CD4-positive, alpha-beta T cell treated with Interferon gamma for 1 hour (primary cell): ENCODE data around the gene EPHB3.

ENCODE experiments used
- DNase-seq: peaks from one replicate; pipeline ENCODE4 v3.0.0-alpha.2; 2020

EPHB3 gene

DNA sequence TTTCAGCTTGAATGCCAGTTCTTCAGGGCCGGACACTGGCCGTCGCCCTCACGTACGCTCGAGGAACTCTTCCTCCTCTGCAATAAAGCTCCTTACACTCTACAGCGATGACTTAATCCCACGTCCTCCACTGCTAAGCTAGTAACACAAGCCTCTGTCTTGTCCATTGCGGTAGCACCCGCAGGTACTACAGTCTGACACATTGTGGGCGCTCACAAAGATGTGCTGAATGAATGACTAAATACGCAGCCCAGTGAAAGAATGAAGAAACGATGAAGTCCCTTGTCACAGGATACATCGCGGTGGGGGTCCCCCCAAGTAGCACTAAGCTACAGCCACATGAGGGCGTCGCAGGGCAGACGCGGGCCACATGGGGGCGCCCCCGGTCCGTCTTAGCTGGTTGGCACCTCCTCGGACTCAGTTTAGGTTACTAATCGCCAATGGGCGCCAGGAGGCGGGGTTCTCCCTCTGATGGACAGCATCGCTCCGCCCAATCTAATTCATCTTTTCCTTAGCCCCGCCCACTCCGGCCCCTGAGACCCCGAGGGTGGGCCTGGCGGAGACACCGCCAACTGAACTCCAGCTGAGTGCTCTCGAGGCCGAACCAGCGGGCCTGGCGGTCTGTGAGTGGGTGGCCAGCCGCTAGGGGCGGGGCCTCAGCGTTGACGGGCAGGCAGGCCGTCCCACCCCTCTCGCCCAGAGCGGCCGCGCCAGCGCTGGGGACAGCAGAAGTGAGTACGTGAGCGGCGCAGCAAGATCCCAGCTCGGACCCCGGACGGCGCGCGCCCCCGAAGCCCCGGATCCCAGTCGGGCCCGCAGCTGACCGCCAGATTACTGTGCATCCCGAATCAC is at the start of gene EPHB3:
TSS of gene EPHB3 (plus strand) at position 725 of the 852 bp plus-strand sequence. CDS start 451 bp downstream, outside the sequence.
- peak; percentile 94 for DNase-seq

DNA sequence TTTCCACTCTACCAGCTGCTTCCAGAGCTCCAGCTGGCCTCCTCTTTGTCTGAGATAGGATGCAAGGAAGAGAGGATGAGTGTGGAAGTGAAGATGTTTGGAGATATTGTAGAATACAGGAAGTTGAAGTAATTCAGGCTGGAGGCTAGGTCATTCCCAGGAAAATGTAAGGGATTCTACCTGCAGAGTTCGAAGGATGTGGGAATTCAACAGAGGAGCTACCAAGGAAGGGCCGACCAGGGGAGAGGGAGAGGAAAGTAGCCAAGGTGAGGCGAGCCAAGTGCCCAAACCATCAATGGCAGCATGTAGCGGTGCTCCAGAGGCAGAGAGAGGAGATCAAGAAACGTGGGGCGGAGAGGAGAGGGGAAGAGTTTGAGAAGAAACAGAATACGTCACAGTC is 49.0 kb upstream of the EPHB3 start:
- no peak for DNase-seq

DNA sequence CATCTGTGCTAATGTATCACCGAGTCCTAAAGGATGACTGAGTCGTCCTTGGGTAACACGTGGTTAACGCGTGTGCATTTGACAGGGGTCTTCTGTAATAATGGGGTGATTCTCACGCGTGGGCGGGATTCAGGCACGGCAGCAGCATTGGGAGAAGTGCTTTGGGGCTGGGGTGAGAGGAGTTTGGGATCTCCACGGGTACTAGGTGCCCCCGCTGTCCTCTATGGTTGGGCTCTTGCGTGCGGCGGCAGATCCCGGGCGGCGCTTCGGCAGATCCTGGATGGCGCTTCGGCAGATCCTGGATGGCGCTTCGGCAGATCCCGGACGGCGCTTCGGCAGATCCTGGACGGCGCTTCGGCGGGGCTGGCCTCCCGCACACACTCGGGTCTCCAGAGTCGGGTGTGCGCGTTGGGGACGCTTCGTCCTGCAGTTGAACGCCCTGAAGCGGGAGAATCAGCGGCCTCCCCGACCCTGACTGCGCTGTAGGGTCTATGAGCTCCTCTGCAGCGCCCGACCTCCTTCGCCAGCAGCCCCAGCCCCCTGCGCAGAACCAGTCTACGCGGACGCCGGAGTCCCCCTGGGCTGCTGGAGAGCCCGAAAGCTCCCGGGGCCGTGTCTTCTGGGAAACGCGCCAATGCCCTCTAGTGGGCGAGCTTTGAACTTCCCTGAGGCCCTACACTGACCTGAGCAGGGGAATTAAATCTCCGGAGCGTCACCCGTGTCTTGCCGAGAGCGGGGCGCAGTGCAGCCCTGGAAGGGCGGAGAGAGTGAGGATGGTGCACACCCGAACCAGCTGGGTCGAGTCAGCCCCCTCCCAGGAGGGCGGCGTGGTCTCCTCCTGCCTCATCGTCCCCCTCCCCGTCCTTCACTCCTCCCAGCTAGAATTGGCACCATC is 48.1 kb upstream of the EPHB3 start:
- peak; percentile 76 for DNase-seq

DNA sequence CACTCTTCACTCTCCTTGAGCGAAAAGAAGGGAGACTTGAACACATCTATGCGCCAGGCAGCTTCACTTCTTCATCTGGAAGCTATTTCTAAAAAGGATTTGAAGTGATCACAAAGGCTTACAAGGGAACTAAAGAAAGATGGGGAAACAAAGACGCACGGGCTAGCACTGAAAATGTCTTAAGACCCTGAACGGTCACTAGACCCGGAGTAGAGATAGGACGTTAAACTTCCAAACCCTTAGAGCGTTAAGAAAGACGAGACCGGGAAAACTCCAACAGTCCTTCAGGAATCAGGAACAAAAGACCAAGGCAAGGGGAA is 47.5 kb upstream of the EPHB3 start:
- no peak for DNase-seq

DNA sequence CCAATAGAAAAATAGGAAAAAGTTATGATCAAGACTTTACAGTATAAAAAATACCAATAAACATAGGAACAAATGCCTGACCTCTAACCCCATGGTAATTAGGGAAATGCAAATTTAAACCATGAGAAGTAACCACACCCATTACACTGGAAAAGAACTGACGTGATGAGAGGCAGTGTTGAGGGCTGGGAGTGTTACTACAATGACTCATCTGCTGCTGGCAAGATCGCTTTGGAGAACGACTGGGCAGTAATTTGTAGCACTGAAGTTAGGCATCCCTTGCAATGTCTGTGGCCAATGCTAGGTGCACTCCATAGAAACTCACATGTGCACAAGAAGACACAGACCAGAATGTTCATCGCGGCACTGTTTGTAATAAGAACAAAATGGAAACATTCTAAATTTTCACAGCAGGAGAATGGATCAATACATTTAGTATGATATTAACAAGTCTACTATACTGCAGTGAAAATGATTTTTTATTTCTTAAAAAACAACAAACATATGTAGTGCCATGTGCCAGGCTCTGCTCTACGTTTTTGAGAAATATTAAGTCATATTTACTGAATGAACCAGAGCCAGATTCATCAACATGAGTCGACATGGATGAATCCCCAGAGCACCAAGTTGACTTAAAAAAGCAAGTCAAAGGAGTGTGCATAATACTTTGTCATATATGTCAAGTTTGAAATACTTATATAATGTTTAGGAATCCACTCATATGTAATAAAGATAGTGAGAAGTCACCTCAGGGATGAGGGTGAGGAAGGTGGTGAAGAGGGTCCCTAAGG is 37.6 kb upstream of the EPHB3 start:
- no peak for DNase-seq

DNA sequence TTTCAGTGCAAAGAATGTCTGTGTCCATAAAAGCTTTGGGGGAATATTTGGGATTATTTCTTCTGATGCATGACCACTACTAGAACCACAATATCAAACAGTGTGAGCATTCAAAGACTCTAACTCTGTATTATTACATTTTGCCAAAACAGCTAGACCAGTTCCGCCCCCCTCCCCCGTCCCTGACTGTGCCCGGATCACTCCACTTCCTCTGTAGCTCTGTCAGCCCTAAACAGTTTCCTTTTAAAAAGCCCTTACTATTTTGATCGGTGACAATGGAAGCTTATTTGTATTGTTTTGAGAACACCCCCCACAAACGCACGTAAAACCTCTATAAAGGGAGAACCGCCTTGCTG is 36.6 kb upstream of the EPHB3 start:
- DNase-seq, result no peak

DNA sequence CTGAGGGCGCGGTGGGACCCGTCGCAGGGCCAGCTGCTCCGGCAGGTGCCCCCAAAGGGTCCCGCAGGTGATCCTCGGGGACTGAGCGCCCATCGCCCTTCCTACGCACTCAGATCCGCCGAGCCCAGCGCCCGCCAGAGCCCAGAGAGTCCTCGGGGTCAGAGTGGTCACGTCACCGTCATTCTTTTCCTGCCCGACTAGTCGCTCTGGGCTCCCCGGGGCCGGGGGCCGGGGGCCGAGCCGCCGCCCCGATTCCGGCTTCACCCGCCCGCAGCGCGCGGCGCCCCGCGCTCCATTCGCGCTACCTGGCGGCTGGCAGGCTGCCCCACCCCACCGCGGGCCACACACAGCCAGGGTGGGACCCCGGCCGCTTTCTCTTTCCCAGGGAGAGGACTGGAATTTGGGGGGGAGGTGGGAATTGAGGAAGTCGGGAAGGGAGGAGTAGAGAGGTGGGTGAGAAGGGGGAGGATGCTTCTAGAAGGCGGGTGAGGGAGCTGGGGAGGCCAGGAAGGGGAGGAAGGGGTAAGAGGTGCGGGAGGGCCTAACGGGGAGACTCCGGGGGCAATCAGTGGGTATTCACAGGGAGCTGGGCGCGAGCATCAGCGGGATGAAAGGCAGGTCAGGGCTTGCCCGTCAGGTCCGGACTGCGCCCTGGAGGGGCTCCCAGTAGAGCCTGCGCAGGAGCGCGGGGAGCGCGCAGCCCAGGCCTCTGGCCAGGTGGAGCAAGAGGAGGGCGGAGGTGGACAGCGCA is 36.1 kb upstream of the EPHB3 start:
- DNase-seq, result no peak

DNA sequence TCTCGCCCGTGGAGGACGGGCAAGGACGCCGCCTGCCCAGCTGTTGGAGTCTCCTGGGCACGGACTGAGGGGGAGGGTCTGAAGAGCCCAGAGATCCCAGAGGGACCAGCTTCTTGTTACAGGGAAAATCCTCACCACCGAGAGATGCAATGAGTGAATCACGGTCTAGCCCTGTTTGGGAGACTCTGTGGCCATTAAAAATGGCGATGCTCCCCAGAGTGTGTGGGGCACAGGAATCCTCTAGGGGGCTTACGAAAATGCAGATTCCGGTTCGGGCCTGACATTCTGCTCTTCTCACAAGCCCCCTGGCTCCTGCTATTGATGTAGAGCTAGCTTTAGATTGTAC is 35.5 kb upstream of the EPHB3 start:
- no peak for DNase-seq

DNA sequence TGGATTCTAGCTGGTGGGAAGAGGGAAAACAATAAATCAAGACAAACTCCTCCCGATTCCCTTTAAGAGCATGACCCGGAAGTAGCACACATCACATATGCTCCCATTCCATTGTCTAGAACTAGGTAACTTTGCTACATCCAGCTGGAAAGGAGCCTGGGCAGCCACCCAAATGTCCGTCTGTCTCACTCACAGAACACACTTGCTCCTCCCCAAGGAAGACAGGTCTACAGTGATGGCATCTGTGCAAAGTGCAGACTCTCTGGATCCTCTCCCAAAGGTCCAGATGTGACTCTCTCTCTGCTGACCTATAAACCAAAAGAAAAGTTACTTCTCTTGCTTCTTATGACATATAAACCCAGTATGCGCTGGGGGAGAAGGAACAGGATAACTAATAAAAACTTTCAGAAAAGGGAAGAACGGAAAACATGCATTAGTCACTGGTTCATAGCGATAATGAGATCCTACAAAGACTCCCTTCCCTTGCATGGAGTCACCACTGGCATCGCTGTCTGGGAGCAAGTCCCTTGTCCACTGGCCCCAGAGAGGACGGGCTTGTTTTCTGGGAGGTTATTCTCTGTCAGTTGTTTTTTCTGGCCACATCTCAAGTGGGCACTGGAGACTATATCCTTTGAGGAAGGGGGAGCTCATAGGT is 29.8 kb upstream of the EPHB3 start:
- no peak for DNase-seq

DNA sequence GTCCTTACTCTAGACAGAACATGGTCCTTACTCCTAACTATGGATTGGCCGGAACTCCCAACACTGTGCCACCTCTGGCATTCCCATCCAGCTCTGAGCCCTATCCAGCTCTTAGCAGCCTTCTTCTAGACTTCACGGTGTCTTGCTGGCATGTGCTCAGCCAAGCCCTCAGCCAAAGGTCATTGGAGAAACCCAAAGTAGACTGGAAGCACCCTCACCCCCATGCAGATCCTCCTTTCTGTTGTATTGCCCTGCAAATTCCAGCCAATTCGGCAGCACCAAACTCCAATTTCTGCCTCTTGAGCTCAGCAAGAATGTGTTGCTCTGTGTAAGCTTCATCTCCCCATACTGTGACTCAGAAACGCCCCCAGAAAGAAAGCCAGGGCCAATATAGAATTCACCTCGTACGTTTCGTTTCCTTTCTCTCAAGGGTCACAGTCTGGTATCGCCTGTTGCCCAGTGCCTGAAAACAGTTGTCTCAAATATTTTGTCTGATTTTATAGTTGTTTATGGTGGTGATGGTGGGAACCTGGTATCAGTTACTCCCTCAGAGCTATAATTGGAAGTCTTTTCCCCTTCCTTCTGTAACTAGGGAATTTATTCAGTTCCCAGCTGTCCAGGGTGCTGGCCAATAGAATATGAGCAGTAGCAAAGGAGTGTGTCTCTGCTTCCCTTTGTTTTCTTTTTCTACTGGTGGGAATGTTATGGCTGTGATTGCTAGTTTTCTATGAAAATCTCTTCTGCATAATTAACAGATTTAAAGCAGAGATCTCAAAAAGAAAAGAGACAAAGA is 28.4 kb upstream of the EPHB3 start:
- no peak for DNase-seq

DNA sequence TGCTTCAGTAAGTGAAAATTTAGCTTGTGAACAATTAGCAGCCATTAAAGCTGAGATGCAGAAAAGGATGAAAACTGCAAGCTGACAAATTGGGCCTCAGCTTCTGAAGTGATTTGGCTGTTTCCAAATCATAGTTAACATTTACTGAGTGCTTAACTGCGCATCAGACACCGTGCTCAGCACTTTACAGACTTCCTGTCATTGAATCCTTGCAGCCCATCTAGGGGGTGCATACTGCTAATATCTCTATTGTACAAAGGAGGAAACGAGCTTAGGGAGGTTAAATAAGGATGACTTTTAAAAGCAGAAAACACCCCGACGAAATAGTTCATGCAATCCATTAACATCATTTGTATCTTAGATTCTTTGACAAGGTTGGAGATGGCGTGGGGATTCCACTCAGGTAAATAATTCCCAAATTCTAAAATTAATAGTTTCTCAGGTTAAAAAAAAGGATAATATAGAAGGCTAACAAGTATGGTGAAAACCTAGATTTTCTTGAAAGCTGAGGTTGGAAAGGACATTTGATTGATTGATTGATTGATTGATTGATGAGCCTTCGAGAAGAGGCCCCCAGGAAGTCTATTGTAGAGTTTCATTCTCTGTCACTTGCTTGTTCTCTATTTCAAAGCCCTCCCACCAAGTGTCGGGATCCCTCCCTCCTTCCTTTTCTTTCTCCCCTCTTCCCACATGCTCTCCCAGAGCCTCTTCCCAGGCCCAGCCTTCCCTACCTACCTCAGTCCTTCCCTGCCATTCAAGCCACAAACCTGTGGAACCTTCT is 23.5 kb upstream of the EPHB3 start:
- DNase-seq, result no peak

DNA sequence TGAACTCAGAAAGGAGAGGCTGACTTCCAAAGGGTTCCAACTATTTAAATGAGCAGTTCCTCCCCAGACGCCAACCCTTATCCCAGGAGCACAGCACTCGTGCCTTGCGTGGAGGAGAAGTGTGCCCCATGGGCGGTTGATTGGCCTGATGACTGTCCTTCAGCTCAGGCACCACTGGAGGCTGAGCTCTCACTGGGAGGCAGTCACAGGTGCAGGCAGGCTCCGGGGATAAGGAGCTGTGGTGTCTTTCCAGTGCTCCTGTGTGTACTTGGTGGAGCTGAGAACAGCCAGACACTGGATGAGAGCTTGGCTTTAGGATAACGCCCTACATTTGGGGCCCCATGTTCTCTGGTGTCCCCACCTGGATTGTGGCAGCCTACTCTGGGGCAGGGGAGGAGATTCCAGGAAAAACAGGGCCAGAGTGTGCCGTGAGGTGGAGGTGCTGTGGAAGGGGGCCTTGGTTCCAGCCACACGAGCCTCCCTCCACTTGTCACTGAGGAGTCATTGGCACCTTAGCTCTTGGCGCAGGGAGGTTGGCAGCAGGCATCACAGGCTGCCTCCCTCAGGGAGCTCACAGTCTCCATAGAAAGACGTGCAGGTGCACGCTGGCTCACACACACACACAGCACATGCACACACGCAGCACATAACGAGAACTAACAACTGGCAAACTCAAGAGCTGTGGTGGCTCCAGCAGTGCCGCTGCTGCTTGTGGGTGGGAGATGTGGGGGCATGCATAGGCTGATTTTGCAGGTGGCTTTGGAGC is 22.7 kb upstream of the EPHB3 start:
- no peak for DNase-seq

DNA sequence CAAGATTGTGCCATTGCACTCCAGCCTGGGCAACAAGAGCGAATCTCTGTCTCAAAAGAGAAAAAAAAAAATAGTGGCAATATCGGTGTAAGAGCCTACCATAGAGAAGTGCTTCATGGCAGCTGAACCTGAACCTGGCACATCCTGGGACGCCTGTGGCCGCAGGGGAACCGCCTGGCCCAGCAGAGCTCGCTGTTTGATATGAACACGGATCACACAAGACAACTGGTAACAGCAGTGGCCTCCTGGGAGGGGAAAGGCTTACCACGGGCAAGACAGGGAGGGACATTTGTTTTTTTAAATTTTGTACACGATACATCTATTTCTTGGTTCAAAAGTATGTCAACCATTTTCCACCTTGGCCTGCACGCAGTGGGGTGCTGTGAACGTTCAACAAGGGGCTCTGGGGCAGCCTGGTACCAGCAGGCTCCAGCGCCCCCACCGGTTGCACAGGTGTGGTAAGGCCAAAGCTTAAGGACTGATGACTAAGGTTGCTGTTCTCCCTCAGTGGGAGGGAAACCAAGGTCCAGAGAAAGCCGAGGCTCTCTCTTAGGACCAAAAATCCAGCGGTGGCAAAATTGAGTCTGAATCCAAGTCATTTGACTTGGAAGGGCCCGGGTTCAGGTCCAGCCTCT is 21.7 kb upstream of the EPHB3 start:
- no peak for DNase-seq

DNA sequence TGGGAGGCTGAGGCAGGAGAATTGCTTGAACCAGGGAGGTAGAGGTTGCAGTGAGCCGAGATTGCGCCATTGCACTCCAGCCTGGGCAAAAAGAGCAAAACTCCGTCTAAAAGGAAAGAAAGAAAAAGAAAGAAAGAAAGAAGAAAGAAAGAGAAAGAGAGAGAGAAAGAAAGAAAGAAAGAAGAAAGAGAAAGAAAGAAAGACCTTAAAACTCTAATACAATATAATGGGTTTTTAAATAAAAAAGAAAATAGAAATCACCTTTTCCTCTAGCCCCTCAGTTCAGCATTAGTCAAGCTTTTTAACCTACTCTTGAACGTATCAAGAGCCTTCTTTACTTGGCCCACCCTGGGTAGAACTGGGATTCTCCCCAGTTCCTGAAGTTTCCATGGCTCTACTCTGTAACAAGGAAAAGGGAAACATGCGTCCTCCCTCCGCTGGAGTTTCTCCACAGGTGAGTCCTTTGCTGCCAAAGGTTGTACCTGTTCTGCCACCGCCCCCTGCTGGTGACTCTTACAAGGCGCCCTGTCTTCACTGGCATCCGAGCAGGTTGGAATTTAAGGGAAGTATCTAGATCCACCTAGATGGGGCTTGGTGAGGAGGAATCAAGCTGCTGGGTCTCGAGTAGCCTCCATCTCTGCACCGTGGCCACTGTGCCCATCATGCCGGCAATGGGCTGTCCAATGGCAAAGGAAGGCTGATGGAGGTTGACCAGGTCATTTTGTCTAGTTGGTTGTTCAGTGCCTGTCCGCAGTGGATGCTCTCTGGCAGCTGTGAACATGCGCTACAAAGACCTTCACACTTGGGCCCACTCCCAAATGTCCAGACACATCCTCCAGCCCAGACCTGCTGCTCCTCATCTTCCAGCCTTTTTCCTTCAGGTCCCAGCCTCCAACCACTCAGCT is 20.6 kb upstream of the EPHB3 start:
- peak; percentile 56 for DNase-seq

DNA sequence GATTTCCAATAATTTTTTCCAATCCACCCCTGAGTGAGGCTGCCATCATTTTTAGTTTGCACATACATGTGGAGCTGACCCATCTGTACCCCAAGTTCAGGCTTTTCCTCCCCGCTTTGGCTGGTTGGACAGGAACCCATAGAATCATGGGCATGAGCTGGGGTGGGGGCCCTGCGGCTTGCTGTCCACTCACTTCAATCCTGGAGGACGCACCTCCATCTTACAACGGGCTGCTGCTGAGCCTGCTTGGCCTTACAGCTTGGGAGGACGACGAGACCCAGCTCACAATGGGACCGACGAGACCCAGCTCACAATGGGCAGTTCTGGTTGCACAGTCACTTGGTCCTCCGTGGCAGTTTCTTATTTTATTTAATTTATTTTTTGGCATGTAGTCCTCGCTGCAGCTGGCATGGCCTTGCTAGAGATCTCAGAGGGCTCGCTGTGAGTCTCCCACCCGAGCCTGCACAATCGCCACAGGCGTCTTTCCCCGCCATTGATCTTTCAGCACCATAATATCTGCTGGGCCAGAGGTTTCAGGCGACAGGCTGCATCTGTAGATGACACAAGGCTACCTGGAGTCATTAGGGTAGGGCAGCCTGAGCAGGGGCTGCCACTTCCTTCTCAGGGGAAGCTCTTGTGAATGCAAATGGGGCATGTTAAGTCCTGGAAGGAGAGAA is 19.6 kb upstream of the EPHB3 start:
- DNase-seq, result no peak

DNA sequence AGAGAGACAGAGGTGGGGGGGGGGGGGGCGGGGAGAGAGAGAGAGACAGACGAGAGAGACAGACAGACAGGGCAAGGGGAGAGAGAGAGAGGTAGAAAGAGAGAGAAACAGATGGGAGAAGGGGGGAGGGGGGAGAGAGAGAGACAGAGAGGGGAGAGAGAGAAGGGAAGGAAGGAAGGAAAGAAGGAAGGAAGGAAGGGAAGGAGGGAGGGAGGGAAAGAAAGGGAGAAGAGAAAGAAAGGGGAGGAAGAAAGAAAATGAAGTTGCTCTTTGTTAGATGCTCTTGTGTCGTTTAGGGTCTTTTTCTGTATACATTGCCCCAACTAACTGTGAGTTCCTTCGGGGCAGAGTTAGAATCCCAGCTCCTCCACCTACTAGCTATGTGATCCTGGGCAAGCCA is 19.0 kb upstream of the EPHB3 start:
- DNase-seq, result no peak

DNA sequence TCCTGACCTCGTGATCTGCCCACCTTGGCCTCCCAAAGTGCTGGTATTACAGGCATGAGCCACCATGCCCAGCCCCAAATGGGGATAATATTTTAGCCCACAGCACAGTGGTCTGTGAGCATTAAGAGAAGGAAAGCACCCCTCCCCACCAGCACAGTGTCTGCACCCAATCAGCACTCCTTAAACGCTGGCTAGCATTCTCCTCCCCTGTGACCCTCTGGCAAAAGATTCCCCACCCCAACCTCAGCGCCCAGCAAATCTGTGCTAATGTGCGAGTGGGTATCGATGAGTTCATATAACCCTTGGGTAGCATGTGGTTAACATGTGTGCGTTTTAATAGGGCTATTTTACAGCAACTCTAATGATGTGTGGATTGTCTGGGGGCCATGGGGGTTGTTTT is 18.3 kb upstream of the EPHB3 start:
- DNase-seq, result no peak
